MG63 (cell line): ENCODE measurements around the gene IL2RA. TPM values are rescaled to one million over a fixed set of nuclear protein-coding genes. Genes with fewer than 3 reads are reported as not detected.
"Not testable (repeated sequence)": the region's sequence is repeated elsewhere in the genome, so short reads cannot be mapped to it uniquely, and the experiment has no call there.

ENCODE experiments used
- DNase-seq: peaks from one replicate; pipeline ENCODE4 v3.0.0-alpha.2; 2020
- H3K27me3 ChIP-seq: fragments of 250-450 bp; sonication (Bioruptor Pico); 2 replicates; pipeline ENCODE4 v1.5.1; 2020; ENCODE audit warnings: mild to moderate bottlenecking, moderate library complexity
- H3K36me3 ChIP-seq: fragments of 250-450 bp; sonication (Bioruptor Pico); 2 replicates; pipeline ENCODE4 v1.5.1; 2020; ENCODE audit warnings: mild to moderate bottlenecking, moderate library complexity
- H3K4me3 ChIP-seq: fragments of 250-450 bp; sonication (Bioruptor Pico); 2 replicates; pipeline ENCODE4 v1.5.1; 2020; ENCODE audit warnings: mild to moderate bottlenecking, moderate library complexity
- H3K9me3 ChIP-seq: fragments of 250-450 bp; sonication (Bioruptor Pico); 2 replicates; pipeline ENCODE4 v1.5.1; 2020; ENCODE audit warnings: mild to moderate bottlenecking, moderate library complexity
- total RNA-seq: library from RNA; depleted of rRNA; stranded (reverse); fragments of >200 nt; shearing (Covaris generic); gene quantifications from 2 replicates; pipeline ENCODE4 v1.2.3, GENCODE V29; 2014; ENCODE audit warnings: low replicate concordance; rRNA removed

Gene IL2RA
- total RNA-seq, 1 experiment from 2014 or later, result not detected

GRCh38 chr10:5970066-5970465 is 92.1 kb downstream of the IL2RA start:
- Histone ChIP-seq H3K9me3 (no peaks in the 10 kb centered on the region), H3K27me3 (no peaks in the 10 kb centered on the region), H3K4me3 (no peak overlapping the region), H3K36me3 (no peaks in the 10 kb centered on the region)
- no peak for DNase-seq

- H3K36me3 ChIP-seq, result no peaks in the 10 kb centered on the region
- no peak for DNase-seq
Measured at GRCh38 chr10:5968681-5969453, 93.3 kb downstream of the IL2RA start.

GRCh38 chr10:5968037-5968680 is 94.0 kb downstream of the IL2RA start:
- Histone ChIP-seq H3K9me3 (no peaks in the 10 kb centered on the region), H3K4me3 (no peak overlapping the region), H3K36me3 (no peaks in the 10 kb centered on the region), H3K27me3 (no peaks in the 10 kb centered on the region)
- DNase-seq, result no peak

More at GRCh38 chr10:5968681-5969453, 93.3 kb downstream of the IL2RA start:
- Histone ChIP-seq H3K4me3 (no peak overlapping the region), H3K9me3 (no peaks in the 10 kb centered on the region), H3K27me3 (no peaks in the 10 kb centered on the region)

- Histone ChIP-seq H3K27me3 (no peaks in the 10 kb centered on the region), H3K9me3 (no peaks in the 10 kb centered on the region), H3K4me3 (no peak overlapping the region), H3K36me3 (no peaks in the 10 kb centered on the region)
- DNase-seq, result no peak
Measured at GRCh38 chr10:5965266-5965665, 96.9 kb downstream of the IL2RA start.

GRCh38 chr10:5964736-5965135 is 97.4 kb downstream of the IL2RA start:
- no peaks in the 10 kb centered on the region; the same call in 1 of the 2 replicates for H3K36me3 ChIP-seq
- DNase-seq, result no peak
- no peaks in the 10 kb centered on the region for H3K27me3 ChIP-seq
- no peak overlapping the region for H3K4me3 ChIP-seq
- no peaks in the 10 kb centered on the region for H3K9me3 ChIP-seq

- Histone ChIP-seq H3K27me3 (no peaks in the 10 kb centered on the region), H3K36me3 (peaks cover 4% of the 10 kb centered on the region; the same call in 1 of the 2 replicates), H3K9me3 (no peaks in the 10 kb centered on the region), H3K4me3 (no peak overlapping the region)
- DNase-seq, result no peak
Measured at GRCh38 chr10:5963591-5963990, 98.6 kb downstream of the IL2RA start.

GRCh38 chr10:5963071-5963470 is 99.1 kb downstream of the IL2RA start:
- H3K27me3 ChIP-seq, result no peaks in the 10 kb centered on the region
- H3K36me3 ChIP-seq, result peaks cover 4% of the 10 kb centered on the region; the same call in 1 of the 2 replicates
- no peaks in the 10 kb centered on the region for H3K9me3 ChIP-seq
- DNase-seq, result no peak
- H3K4me3 ChIP-seq, result no peak overlapping the region

GRCh38 chr10:5962358-5962940 is 99.7 kb downstream of the IL2RA start:
- DNase-seq, H3K4me3 ChIP-seq, H3K27me3 ChIP-seq, H3K9me3 ChIP-seq, H3K36me3 ChIP-seq: not testable (repeated sequence)

- Histone ChIP-seq H3K36me3 (peaks cover 8% of the 10 kb centered on the region; the same call in 1 of the 2 replicates), H3K4me3 (no peak overlapping the region), H3K27me3 (no peaks in the 10 kb centered on the region), H3K9me3 (no peaks in the 10 kb centered on the region)
- no peak for DNase-seq
Measured at GRCh38 chr10:5961405-5962100, 100.6 kb downstream of the IL2RA start.

GRCh38 chr10:5960973-5961275 is 101.2 kb downstream of the IL2RA start:
- H3K27me3 ChIP-seq, H3K9me3 ChIP-seq, DNase-seq, H3K36me3 ChIP-seq, H3K4me3 ChIP-seq: not testable (repeated sequence)

Other genes with a start within 250 kb of the IL2RA start
- gene GDI2, start 248.9 kb downstream of the IL2RA start, total RNA-seq, result 442 and 528 TPM in 2 replicates
- gene ANKRD16, start 172.5 kb downstream of the IL2RA start, total RNA-seq, result 7.4 and 12.2 TPM in 2 replicates
- gene FBH1, start 172.1 kb downstream of the IL2RA start, total RNA-seq, result 54.3 and 98.6 TPM in 2 replicates
- 15.3 and 23.8 TPM in 2 replicates for gene IL15RA, start 84.8 kb downstream of the IL2RA start, total RNA-seq
- gene RBM17, start 26.7 kb upstream of the IL2RA start, total RNA-seq, result 27.2 and 99.9 TPM in 2 replicates
- gene PFKFB3, start 140.6 kb upstream of the IL2RA start, total RNA-seq, result 3.4 and 7.8 TPM in 2 replicates